Measurements from ENCODE around the gene SMYD2.

SMYD2 gene

DNA sequence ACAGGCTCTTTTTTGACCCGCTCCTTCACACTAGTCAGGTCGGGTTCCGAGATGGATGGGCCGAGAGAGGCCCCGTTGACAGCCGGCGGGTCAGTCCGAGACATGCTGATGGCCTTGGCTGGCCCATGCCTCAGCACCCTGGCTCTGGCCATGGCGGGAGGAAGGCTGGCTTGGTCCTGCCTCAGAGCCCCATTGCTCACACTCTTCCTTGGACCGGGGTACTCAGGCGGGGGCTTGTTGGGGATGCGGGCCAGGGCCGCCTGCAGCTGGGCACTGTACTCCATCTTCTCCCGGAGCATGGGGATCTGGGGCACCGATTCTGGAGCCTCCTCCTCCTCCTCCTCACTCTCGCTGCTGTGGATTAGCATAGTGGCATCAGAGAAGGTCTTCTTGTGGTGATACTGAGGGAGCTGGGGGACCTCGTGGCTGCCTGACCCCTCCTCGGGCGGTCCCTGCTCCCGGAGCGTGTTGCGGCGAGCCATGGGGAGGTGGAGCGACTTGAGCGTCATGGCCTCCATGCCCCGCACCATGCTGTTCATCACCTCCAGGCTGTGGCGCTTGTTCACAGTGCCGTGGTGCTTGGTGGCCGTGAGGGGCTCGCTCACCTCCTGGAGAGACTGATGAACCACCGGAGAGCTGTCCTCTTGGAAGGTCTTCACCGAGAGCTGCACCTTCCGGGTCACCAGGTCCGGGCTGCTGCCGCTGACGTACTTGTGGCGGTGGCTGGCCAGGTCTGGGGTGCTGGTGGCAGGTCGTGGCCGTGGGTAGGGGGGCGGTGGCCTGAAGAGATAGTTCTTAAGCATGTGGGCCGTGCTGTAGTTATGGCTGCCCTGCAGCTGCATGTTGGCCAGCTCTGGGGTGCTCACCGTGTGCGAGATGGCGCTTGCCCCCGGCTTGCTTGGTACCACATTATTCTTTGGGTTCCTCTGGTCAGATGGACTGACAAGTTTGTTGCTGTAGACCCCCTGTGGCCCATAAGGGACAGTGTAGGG, 102.7 kb downstream of the SMYD2 start:
- in situ Hi-C loops (cut with MboI; ENCODE audit: low sequenced_read_pairs): no loop called here

DNA sequence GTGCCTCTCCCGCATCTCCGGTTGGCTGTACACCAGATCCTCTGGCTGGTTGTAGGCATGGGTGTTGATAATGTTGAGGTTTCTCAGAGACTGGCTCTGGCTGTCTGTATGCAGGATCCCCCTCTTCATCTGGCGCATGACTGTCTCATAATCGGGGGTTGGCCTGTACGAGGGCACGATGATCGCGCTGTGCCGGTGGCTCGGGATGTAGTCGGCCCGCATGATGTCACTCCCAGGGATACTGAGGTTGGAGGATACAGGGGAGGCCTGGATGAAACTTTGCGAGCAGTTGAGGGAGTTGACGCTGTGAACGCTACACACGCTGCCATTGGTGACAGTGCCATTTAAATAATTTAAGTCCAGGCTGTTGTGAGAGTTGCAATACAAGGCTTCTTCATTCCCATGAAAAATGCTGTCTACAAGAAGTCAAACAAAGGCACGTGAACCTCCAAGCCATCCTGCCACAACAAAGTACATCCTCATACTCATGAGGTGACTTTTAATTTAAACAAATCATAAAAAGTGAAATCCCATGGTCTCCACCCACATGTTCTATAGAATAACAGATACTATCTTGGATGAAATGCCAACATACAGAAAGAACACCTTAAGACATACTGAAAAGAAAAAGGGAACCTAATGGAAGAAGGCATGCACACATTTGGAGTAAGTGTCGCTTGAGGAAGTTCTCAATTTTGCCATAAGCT, 103.6 kb downstream of the SMYD2 start:
- in situ Hi-C loops (cut with MboI; ENCODE audit: low sequenced_read_pairs): no loop called here

DNA sequence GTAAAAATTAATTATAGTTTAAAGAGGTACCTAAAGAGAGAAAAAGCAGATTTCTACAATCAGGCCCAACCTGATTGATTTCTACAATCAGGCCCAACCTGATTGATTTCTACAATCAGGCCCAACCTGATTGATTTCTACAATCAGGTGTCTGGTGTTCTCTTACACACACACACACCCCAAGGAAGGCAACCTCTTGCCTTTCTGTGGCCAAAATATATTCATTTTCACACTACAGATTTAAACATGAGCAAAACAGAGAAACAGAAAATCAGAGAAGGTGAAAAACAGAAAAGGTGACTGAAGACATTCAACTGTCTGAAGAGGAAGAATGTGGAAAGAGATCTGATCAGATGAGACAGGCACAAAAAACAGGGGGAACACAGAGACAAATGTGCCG, 104.5 kb downstream of the SMYD2 start:
- in situ Hi-C loops (cut with MboI; ENCODE audit: low sequenced_read_pairs): no loop called here

DNA sequence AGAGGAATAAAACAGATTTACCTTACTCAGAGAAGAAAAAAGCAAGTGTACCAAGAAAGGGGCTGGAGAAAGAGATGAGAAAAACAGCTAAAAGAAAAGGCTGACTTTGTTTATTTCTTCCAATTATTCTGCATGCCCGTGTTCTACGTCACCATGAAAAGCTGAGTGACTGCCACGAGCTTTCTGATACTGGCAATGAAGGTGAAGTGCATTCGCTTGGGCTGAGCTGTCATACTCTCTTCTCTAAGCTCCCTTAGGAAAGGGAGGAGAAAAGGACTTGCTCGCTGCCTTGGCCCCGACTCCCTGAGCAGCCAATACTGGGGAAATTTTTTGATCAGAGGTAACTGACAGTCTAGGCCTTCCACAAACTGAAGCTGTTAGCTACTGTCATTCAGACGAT, 105.4 kb downstream of the SMYD2 start:
- in situ Hi-C loops (cut with MboI; ENCODE audit: low sequenced_read_pairs): no loop called here

All from hTERT RPE-1 (cell line).